SK-N-SH treated with all-trans-retinoic acid at 6 μM for 48 hours (cell line): ENCODE data around the gene S100A2.
"Not testable (repeated sequence)": the region's sequence is repeated elsewhere in the genome, so short reads cannot be mapped to it uniquely, and the experiment has no call there.

Source experiments
- ATAC-seq: fragments of 200-7000 bp; cut with Tn5 transposase; 3 replicates; pipeline ENCODE4 v1.9.1; 2020; ENCODE audit warnings: mild to moderate bottlenecking, moderate library complexity
- CREB5 ChIP-seq: fragments of 250-450 bp; sonication (Bioruptor Pico); IDR thresholded peaks from 2 replicates; pipeline ENCODE4 v1.5.1; 2020; ENCODE audit warnings: low read depth, mild to moderate bottlenecking, moderate library complexity
- CSDC2 ChIP-seq: fragments of 250-450 bp; sonication (Bioruptor Pico); IDR thresholded peaks from 2 replicates; pipeline ENCODE4 v1.5.0; 2020; ENCODE audit warnings: mild to moderate bottlenecking, moderate library complexity
- GLIS3 ChIP-seq: fragments of 250-450 bp; sonication (Bioruptor Pico); IDR thresholded peaks from 2 replicates; pipeline ENCODE4 v1.5.0; 2020; ENCODE audit warnings: mild to moderate bottlenecking, moderate library complexity
- ISL1 ChIP-seq: fragments of 250-450 bp; sonication (Bioruptor Pico); IDR thresholded peaks from 2 replicates; pipeline ENCODE4 v2.1.2; 2022; ENCODE audit warnings: mild to moderate bottlenecking, moderate library complexity
- PPARA ChIP-seq: fragments of 250-450 bp; sonication (Bioruptor Pico); IDR thresholded peaks from 2 replicates; pipeline ENCODE4 v1.5.0; 2020; ENCODE audit warnings: mild to moderate bottlenecking, borderline replicate concordance
- RARB ChIP-seq: fragments of 250-450 bp; sonication (Bioruptor Pico); IDR thresholded peaks from 2 replicates; pipeline ENCODE4 v1.8.0; 2021; ENCODE audit warnings: mild to moderate bottlenecking, moderate library complexity
- TCF4 ChIP-seq: fragments of 250-450 bp; sonication (Bioruptor Pico); IDR thresholded peaks from 2 replicates; pipeline ENCODE4 v1.8.0; 2021; ENCODE audit warnings: mild to moderate bottlenecking, moderate library complexity, borderline replicate concordance
- TOX ChIP-seq: fragments of 250-450 bp; sonication (Bioruptor Pico); IDR thresholded peaks from 2 replicates; pipeline ENCODE4 v1.8.0; 2021; ENCODE audit warnings: mild to moderate bottlenecking, moderate library complexity, borderline replicate concordance
- TSHZ2 ChIP-seq: fragments of 250-450 bp; sonication (Bioruptor Pico); IDR thresholded peaks from 2 replicates; pipeline ENCODE4 v1.5.0; 2020; ENCODE audit warnings: mild to moderate bottlenecking, moderate library complexity
- ZC3H10 ChIP-seq: fragments of 250-450 bp; sonication (Bioruptor Pico); IDR thresholded peaks from 2 replicates; pipeline ENCODE4 v1.5.1; 2021; ENCODE audit warnings: mild to moderate bottlenecking, moderate library complexity
- ZNF565 ChIP-seq: fragments of 450-650 bp; formaldehyde crosslinking; conservative IDR thresholded peaks from 2 replicates; pipeline ENCODE4 v1.5.0; 2020; ENCODE audit warnings: low read depth, mild to moderate bottlenecking, moderate library complexity
- ZNF8 ChIP-seq: fragments of 450-650 bp; formaldehyde crosslinking; IDR thresholded peaks from 2 replicates; pipeline ENCODE4 v1.5.0; 2020; ENCODE audit warnings: mild to moderate bottlenecking, moderate library complexity
- TF ChIP-seq, protein P1 (sequence below): fragments of 250-450 bp; sonication (Bioruptor Pico); IDR thresholded peaks from 2 replicates; pipeline ENCODE4 v1.8.0; 2020; ENCODE audit warnings: mild to moderate bottlenecking, moderate library complexity, borderline replicate concordance
- TF ChIP-seq, protein P2 (sequence below): fragments of 250-450 bp; sonication (Bioruptor Pico); IDR thresholded peaks from 2 replicates; pipeline ENCODE4 v1.8.0; 2021; ENCODE audit warnings: low read depth, mild to moderate bottlenecking, moderate library complexity, borderline replicate concordance

S100A2 gene

GRCh38 chr1:153563483-153563901, 2.2 kb downstream of the S100A2 start (continued):
- TF ChIP-seq, protein P1, sequence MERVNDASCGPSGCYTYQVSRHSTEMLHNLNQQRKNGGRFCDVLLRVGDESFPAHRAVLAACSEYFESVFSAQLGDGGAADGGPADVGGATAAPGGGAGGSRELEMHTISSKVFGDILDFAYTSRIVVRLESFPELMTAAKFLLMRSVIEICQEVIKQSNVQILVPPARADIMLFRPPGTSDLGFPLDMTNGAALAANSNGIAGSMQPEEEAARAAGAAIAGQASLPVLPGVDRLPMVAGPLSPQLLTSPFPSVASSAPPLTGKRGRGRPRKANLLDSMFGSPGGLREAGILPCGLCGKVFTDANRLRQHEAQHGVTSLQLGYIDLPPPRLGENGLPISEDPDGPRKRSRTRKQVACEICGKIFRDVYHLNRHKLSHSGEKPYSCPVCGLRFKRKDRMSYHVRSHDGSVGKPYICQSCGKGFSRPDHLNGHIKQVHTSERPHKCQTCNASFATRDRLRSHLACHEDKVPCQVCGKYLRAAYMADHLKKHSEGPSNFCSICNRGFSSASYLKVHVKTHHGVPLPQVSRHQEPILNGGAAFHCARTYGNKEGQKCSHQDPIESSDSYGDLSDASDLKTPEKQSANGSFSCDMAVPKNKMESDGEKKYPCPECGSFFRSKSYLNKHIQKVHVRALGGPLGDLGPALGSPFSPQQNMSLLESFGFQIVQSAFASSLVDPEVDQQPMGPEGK: no peak

- not testable (repeated sequence) for ATAC-seq
These were observed 3.6 kb downstream of the S100A2 start for GRCh38 chr1:153562021-153562420.

DNA sequence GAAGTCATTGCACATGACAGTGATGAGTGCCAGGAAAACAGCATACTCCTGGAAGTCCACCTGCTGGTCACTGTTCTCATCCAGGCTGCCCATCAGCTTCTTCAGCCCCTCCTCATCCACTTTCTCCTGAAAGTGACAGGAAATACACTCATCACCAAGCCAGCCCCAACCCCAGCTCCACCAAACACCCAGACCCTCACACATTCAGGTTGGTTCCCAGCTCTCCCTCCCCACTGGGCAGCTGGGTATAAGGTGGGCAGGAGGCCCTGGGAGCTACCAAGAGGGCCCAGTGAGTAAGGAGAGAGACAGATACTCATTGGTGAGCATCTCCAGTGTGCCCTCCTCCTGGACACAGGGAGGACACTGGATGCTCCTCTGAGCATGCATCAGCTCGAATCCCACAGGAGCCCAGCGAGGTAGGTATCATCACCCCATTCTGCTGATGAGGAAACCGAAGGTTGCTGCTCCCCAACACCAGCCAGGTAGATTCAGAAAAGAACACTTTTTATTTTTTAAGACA, 4.1 kb downstream of the S100A2 start:
- no peak for ATAC-seq
- TF ChIP-seq, protein P1: no peak
- no peak for TF ChIP-seq ISL1 (CRISPR knock-in tag)
- TF ChIP-seq RARB (CRISPR knock-in tag): no peak
- TF ChIP-seq CREB5 (CRISPR knock-in tag): no peak
- TF ChIP-seq TCF4 (CRISPR knock-in tag): no peak
- no peak for TF ChIP-seq PPARA (CRISPR knock-in tag)
- TF ChIP-seq TOX (CRISPR knock-in tag): no peak
- no peak for TF ChIP-seq GLIS3 (CRISPR knock-in tag)
- no peak for TF ChIP-seq CSDC2 (CRISPR knock-in tag)
- no peak for TF ChIP-seq TSHZ2

GRCh38 chr1:153560771-153561465, 4.7 kb downstream of the S100A2 start:
- TF ChIP-seq, protein P2, sequence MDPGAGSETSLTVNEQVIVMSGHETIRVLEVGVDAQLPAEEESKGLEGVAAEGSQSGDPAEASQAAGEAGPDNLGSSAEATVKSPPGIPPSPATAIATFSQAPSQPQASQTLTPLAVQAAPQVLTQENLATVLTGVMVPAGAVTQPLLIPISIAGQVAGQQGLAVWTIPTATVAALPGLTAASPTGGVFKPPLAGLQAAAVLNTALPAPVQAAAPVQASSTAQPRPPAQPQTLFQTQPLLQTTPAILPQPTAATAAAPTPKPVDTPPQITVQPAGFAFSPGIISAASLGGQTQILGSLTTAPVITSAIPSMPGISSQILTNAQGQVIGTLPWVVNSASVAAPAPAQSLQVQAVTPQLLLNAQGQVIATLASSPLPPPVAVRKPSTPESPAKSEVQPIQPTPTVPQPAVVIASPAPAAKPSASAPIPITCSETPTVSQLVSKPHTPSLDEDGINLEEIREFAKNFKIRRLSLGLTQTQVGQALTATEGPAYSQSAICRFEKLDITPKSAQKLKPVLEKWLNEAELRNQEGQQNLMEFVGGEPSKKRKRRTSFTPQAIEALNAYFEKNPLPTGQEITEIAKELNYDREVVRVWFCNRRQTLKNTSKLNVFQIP (CRISPR knock-in tag): no peak
- TF ChIP-seq CSDC2 (CRISPR knock-in tag) (no peak), TOX (CRISPR knock-in tag) (no peak), TSHZ2 (no peak), PPARA (CRISPR knock-in tag) (no peak), ZC3H10 (CRISPR knock-in tag) (no peak), ZNF8 (no peak), CREB5 (CRISPR knock-in tag) (no peak), ZNF565 (CRISPR knock-in tag) (no peak)
- TF ChIP-seq, protein P1: no peak
- ATAC-seq: no peak
